ENCODE measurements around the gene RAB11A. TPM values are rescaled to one million over a fixed set of nuclear protein-coding genes. Genes with fewer than 3 reads are reported as not detected.
A peak's percentile ranks its signal among the peaks of the same experiment; 100 is the strongest.

RAB11A gene
- total and polyA plus RNA-seq, 12 donors = 45.7 to 705 (median 348) TPM

GRCh38 chr15:65916664-65917406, 47.5 kb downstream of the RAB11A start:
- WGBS, 4 donors = 45 to 82% (median 64%) methylated on average over 10 to 16 of the region's 16 CpGs
- Histone ChIP-seq H3K9me3 (replicated peaks in 1 of 3) (no peaks in the 10 kb centered on the region), H3K4me3 (no peak overlapping the region), H3K27me3 (no peaks in the 10 kb centered on the region), H3K4me1 (replicated peaks in 1 of 2) (peaks cover 0 to 17% of the 10 kb centered on the region in 2 donors), H3K36me3 (replicated peaks in 1 of 2) (no peaks in the 10 kb centered on the region), H3K27ac (no peak overlapping the region)
- TF ChIP-seq POLR2A (IDR thresholded peaks at IDR 0.05) = no peak
- peak; percentile 12 to 63 (median 52) for TF ChIP-seq CTCF (IDR thresholded peaks at IDR 0.05)
- peak; percentile 52 to 80 (median 57) for DNase-seq
- intact Hi-C loops (cut with DNase I) = no loop called here

GRCh38 chr15:65917407-65917756, 48.1 kb downstream of the RAB11A start:
- WGBS, 4 donors = 82 to 91% (median 84%) methylated on average over 3 of the region's 3 CpGs
- Histone ChIP-seq H3K27me3 (no peaks in the 10 kb centered on the region), H3K27ac (no peak overlapping the region), H3K9me3 (replicated peaks in 1 of 3) (no peaks in the 10 kb centered on the region), H3K4me3 (no peak overlapping the region), H3K4me1 (replicated peaks in 1 of 2) (peaks cover 0 to 17% of the 10 kb centered on the region in 2 donors), H3K36me3 (replicated peaks in 1 of 2) (no peaks in the 10 kb centered on the region)
- intact Hi-C loops (cut with DNase I) = no loop called here
- no peak for DNase-seq
- TF ChIP-seq CTCF (IDR thresholded peaks at IDR 0.05) = no peak
- TF ChIP-seq POLR2A (IDR thresholded peaks at IDR 0.05) = no peak

GRCh38 chr15:65917936-65918335, 48.6 kb downstream of the RAB11A start:
- intact Hi-C loops (cut with DNase I) = no loop called here
- H3K36me3 ChIP-seq (replicated peaks in 1 of 2) = no peaks in the 10 kb centered on the region
- 93 to 99% (median 95%) methylated on average over 2 to 4 of the region's 4 CpGs for WGBS, 4 donors
- H3K4me1 ChIP-seq (replicated peaks in 1 of 2) = peaks cover 0 to 17% of the 10 kb centered on the region in 2 donors
- no peak overlapping the region for H3K27ac ChIP-seq
- no peak for DNase-seq
- no peaks in the 10 kb centered on the region for H3K27me3 ChIP-seq
- no peak overlapping the region for H3K4me3 ChIP-seq
- no peaks in the 10 kb centered on the region for H3K9me3 ChIP-seq (replicated peaks in 1 of 3)
- TF ChIP-seq POLR2A (IDR thresholded peaks at IDR 0.05) (no peak), CTCF (IDR thresholded peaks at IDR 0.05) (no peak)

GRCh38 chr15:65918357-65918920, 49.1 kb downstream of the RAB11A start:
- Histone ChIP-seq H3K27ac (no peak overlapping the region), H3K36me3 (replicated peaks in 1 of 2) (no peaks in the 10 kb centered on the region), H3K27me3 (no peaks in the 10 kb centered on the region), H3K9me3 (replicated peaks in 1 of 3) (no peaks in the 10 kb centered on the region), H3K4me1 (replicated peaks in 1 of 2) (peaks cover 0 to 17% of the 10 kb centered on the region in 2 donors), H3K4me3 (no peak overlapping the region)
- no peak for TF ChIP-seq POLR2A (IDR thresholded peaks at IDR 0.05)
- no peak for TF ChIP-seq CTCF (IDR thresholded peaks at IDR 0.05)
- WGBS, 4 donors = 86 to 92% (median 89%) methylated on average over 3 of the region's 3 CpGs
- intact Hi-C loops (cut with DNase I) = no loop called here
- no peak for DNase-seq

Data from adrenal gland (tissue), 12 donors.